ENCODE results near the gene PCED1B. TPM values are rescaled to one million over a fixed set of nuclear protein-coding genes. Genes with fewer than 3 reads are reported as not detected.
A peak's percentile ranks its signal among the peaks of the same experiment; 100 is the strongest.

The PCED1B gene
- total and polyA plus RNA-seq, 2 donors (not counting 1 experiment from before 2014, with no cell fraction given), result 26.2 to 45.8 TPM

DNA sequence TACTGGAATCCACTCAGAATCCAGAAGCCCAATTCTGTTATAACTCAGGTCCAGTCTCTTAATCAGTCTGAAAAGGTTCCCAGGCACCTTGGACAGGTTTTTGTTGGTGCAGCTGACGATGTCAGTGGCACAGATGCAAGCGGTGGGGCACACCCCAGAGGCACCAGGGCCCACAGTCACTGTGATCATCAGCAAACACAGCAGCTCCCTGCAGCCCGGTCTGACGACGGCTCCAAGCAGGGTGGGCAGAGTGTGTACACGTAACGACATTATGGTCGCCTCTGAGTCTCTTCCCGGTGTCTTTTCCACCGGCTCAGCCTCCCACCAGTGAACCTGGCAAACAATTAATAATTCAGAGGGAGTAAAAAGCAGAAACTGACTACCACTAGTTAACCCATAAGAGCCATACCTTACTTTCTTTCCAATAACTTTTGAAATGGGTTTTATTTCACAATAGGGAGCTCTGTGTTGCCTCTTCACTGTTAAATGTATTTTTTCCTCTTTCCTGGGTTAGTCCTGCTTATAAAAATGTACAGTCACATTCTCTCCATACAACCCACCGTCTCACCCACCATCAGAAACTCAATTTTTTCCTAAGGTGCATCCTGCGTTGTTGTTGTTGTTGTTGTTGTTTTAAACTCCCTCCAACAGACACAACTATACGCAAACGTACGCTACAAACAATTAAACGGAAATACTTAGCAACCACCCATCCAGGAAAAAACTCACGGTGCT lies 521 bp upstream of the PCED1B start:
- Histone ChIP-seq H3K27me3 (replicated peaks in 1 of 4; ENCODE audit: control extremely low read depth in 1 of 4, control insufficient read depth in 3 of 4, insufficient read depth in 4 of 4, low read length in 3 of 4) (no peaks in the 10 kb centered on the region), H3K9ac (ENCODE audit: low read length) (peak overlapping the region; percentile 86), H3K4me3 (ENCODE audit: control extremely low read depth in 1 of 5, extremely low read depth in 1 of 5, insufficient read depth in 1 of 5, low read depth in 2 of 5, low read length in 4 of 5) (peak overlapping the region; percentile 43 to 92 (median 83)), H4K20me1 (ENCODE audit: control insufficient read depth, insufficient read depth, low read length, poor library complexity, severe bottlenecking) (no peaks in the 10 kb centered on the region), H3K4me1 (ENCODE audit: control insufficient read depth in 2 of 2, insufficient read depth in 2 of 2, low read length in 2 of 2) (peaks cover 17 to 29% of the 10 kb centered on the region in 2 donors), H3K9me3 (ENCODE audit: control extremely low read depth in 1 of 3, control insufficient read depth in 2 of 3, insufficient read depth in 1 of 3, low read length in 2 of 3) (no peaks in the 10 kb centered on the region), H3K36me3 (replicated peaks in 1 of 2; ENCODE audit: control extremely low read depth in 1 of 2, control insufficient read depth in 1 of 2, extremely low read depth in 1 of 2, insufficient read depth in 2 of 2, low read length in 1 of 2) (no peaks in the 10 kb centered on the region), H2AFZ (ENCODE audit: insufficient read depth, low read depth, low read length, poor library complexity, severe bottlenecking) (peak overlapping the region; percentile 94), H3K4me2 (replicated peaks; ENCODE audit: low read depth, low read length, poor library complexity, severe bottlenecking) (peak overlapping the region; percentile 88), H3K27ac (ENCODE audit: low read length in 2 of 2) (peak overlapping the region in 1 of 2 donors; percentile 49), H3K79me2 (ENCODE audit: control insufficient read depth, insufficient read depth, low read length) (peaks cover 2% of the 10 kb centered on the region)
- Mint-ChIP-seq H3K4me3 (peak overlapping the region; percentile 98), H3K27ac (peak overlapping the region; percentile 91), H3K4me1 (peaks cover 55% of the 10 kb centered on the region), H3K27me3 (no peaks in the 10 kb centered on the region), H3K9me3 (ENCODE audit: insufficient read depth) (no peaks in the 10 kb centered on the region)
- POLR2A ChIA-PET, result interaction anchor here (0.7 to 1.8 kb wide), 4 partner anchors 8 to 135 kb away, joined by 3 to 4 read pairs (median 3); no protein-coding TSS in a partner anchor
- peak; percentile 43 for DNase-seq
- no peak for TF ChIP-seq EZH2 (IDR thresholded peaks at IDR 0.05; ENCODE audit: borderline replicate concordance, insufficient read depth, low read depth, low read length, poor library complexity, severe bottlenecking)
- TF ChIP-seq, protein P1, sequence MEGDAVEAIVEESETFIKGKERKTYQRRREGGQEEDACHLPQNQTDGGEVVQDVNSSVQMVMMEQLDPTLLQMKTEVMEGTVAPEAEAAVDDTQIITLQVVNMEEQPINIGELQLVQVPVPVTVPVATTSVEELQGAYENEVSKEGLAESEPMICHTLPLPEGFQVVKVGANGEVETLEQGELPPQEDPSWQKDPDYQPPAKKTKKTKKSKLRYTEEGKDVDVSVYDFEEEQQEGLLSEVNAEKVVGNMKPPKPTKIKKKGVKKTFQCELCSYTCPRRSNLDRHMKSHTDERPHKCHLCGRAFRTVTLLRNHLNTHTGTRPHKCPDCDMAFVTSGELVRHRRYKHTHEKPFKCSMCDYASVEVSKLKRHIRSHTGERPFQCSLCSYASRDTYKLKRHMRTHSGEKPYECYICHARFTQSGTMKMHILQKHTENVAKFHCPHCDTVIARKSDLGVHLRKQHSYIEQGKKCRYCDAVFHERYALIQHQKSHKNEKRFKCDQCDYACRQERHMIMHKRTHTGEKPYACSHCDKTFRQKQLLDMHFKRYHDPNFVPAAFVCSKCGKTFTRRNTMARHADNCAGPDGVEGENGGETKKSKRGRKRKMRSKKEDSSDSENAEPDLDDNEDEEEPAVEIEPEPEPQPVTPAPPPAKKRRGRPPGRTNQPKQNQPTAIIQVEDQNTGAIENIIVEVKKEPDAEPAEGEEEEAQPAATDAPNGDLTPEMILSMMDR (IDR thresholded peaks at IDR 0.05), result no peak
- WGBS (ENCODE audit: insufficient coverage), result 7% methylated on average over 11 of the region's 17 CpGs
- CTCF ChIA-PET, result interaction anchor here (1.1 to 3.7 kb wide), 15 partner anchors 8 to 329 kb away, joined by 3 to 43 read pairs (median 7); no protein-coding TSS in a partner anchor
- peak; percentile 16 for ATAC-seq (ENCODE audit: low read depth)
- intact Hi-C loops (cut with micrococcal nuclease), result loop anchor here (1.0 kb wide), 2 partner anchors 228 to 318 kb away; no protein-coding TSS in a partner anchor
